Stomach (tissue), 9 donors: ENCODE measurements around the gene ATF2. TPM values are rescaled to one million over a fixed set of nuclear protein-coding genes. Genes with fewer than 3 reads are reported as not detected.

Source experiments
- DNase-seq, 2 donors: peaks; one replicate each; pipeline versions ENCODE4 v3.0.0 to v3.0.0-alpha.2; 2013 to 2019
- H3K27ac ChIP-seq, 5 donors: fragments of 200-600 bp in 4 of 5; sonication (generic) in 4 of 5; one replicate each; pipeline ENCODE4 v1.5.1; 2013 to 2019; ENCODE audit warnings: mild to moderate bottlenecking in 1 of 5, moderate library complexity in 1 of 5
- H3K27me3 ChIP-seq, 3 donors: fragments of 200-600 bp; sonication (generic); one replicate each; pipeline ENCODE4 v1.5.1; 2017 to 2019; ENCODE audit warnings: mixed run types in 1 of 3
- H3K36me3 ChIP-seq, 4 donors: fragments of 200-600 bp; sonication (generic); 1 replicate in 3 of 4; 2 replicates in 1 of 4; pipeline ENCODE4 v1.5.1; 2016 to 2019
- H3K4me1 ChIP-seq, 4 donors: fragments of 200-600 bp; sonication (generic); one replicate each; pipeline ENCODE4 v1.5.1; 2016 to 2019
- H3K4me3 ChIP-seq, 4 donors: fragments of 200-600 bp; sonication (generic) in 3 of 4; one replicate each; pipeline ENCODE4 v1.5.1; 2016 to 2019; ENCODE audit warnings: mild to moderate bottlenecking in 1 of 4
- H3K9me3 ChIP-seq, 4 donors: fragments of 200-600 bp; sonication (generic); one replicate each; pipeline ENCODE4 v1.5.1; 2016 to 2019
- EP300 ChIP-seq: sonication (generic); formaldehyde crosslinking; IDR thresholded peaks from one replicate; pipeline ENCODE4 v1.6.1; 2017; ENCODE audit warnings: antibody characterized with exemption
- POLR2A ChIP-seq, 4 donors: fragments of 450-650 bp; IDR thresholded peaks; one replicate each; pipeline ENCODE4 v1.6.1; 2016; ENCODE audit warnings: antibody characterized with exemption in 4 of 4, control low read depth in 2 of 4, mild to moderate bottlenecking in 1 of 4, moderate library complexity in 1 of 4
- POLR2AphosphoS5 ChIP-seq, 3 donors: sonication (generic); formaldehyde crosslinking; IDR thresholded peaks; one replicate each; pipeline ENCODE4 v1.6.1; 2016; ENCODE audit warnings: antibody characterized with exemption in 3 of 3
- WGBS, 5 donors: extraction: QIAGEN DNeasy Blood & Tissue Kit in 3 of 5; methylation state at CpG; one replicate each; pipeline versions ENCODE4 v1.1.5 to v1.1.7; 2013 to 2018; 5-methylcytosine and 5-hydroxymethylcytosine counted together
- intact Hi-C: fragments of 100-400 bp; cut with DNase I; formaldehyde crosslinking; loops from one replicate; pipeline ENCODE4 v1.15.1; 2023; ENCODE audit warnings: low total_unique reads
- polyA plus RNA-seq, 3 donors: library from polyadenylated mRNA; stranded (reverse); fragments of 200-250 nt; gene quantifications; one replicate each; pipeline ENCODE4 v1.2.3, GENCODE V29; 2013
- total RNA-seq, 5 donors: library from RNA; depleted of rRNA; stranded (reverse); fragments of >200 nt; gene quantifications; one replicate each; pipeline versions ENCODE4 v1.1.0 to v1.2.3, GENCODE V29; 2014 to 2016
- TF ChIP-seq, protein P1 (sequence below), 7 experiments: fragments of 450-650 bp in 4 of 7; fragments of 200-600 bp in 3 of 7; sonication (generic) in 3 of 7; IDR thresholded peaks; one replicate each; pipeline ENCODE4 v1.5.1; 2016 to 2019; ENCODE audit warnings: antibody characterized with exemption in 7 of 7, control low read depth in 2 of 7, mild to moderate bottlenecking in 1 of 7
- donor health status: healthy with polysubstance abuse.
- donor health status: Bipolar disorder and iron deficiency.
- donor health status: healthy.

Gene ATF2
- total and polyA plus RNA-seq, 8 donors: 6.7 to 74.1 (median 28.4) TPM

GRCh38 chr2:175066411-175066810, 101.6 kb downstream of the ATF2 start:
- intact Hi-C loops: no loop called here
- no peak overlapping the region for H3K27ac ChIP-seq
- no peaks in the 10 kb centered on the region for H3K27me3 ChIP-seq
- 77 to 90% (median 86%) methylated on average over 4 of the region's 4 CpGs for WGBS, 5 donors
- peaks cover 0 to 13% (median 8%) of the 10 kb centered on the region in 4 donors for H3K36me3 ChIP-seq
- TF ChIP-seq, protein P1, sequence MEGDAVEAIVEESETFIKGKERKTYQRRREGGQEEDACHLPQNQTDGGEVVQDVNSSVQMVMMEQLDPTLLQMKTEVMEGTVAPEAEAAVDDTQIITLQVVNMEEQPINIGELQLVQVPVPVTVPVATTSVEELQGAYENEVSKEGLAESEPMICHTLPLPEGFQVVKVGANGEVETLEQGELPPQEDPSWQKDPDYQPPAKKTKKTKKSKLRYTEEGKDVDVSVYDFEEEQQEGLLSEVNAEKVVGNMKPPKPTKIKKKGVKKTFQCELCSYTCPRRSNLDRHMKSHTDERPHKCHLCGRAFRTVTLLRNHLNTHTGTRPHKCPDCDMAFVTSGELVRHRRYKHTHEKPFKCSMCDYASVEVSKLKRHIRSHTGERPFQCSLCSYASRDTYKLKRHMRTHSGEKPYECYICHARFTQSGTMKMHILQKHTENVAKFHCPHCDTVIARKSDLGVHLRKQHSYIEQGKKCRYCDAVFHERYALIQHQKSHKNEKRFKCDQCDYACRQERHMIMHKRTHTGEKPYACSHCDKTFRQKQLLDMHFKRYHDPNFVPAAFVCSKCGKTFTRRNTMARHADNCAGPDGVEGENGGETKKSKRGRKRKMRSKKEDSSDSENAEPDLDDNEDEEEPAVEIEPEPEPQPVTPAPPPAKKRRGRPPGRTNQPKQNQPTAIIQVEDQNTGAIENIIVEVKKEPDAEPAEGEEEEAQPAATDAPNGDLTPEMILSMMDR (IDR thresholded peaks at IDR 0.05): no peak
- TF ChIP-seq EP300: no peak
- no peak for TF ChIP-seq POLR2A (IDR thresholded peaks at IDR 0.05)
- TF ChIP-seq POLR2AphosphoS5 (IDR thresholded peaks at IDR 0.05): no peak
- DNase-seq: no peak
- H3K9me3 ChIP-seq: no peaks in the 10 kb centered on the region
- no peaks in the 10 kb centered on the region for H3K4me1 ChIP-seq
- no peak overlapping the region for H3K4me3 ChIP-seq

DNA sequence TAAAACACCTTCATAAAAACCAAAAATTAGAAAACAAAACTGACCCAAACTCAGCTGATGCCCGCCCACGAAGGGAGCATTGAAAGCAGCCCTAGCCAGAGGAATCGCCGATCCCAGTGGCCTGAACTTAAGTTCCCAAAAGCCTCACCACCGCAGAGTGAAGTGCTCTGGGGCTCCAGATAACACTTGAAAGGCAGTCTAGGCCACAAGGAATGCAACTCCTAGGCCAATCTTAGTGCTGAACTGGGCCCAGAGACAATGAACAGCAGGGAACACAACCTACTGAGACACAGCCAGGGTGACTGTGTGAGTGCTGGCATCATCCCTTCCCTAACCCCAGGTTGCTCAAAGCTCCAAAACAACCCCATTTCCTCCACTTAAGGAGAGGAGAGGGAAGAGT, 103.2 kb downstream of the ATF2 start:
- peaks cover 0 to 9% (median 4%) of the 10 kb centered on the region in 4 donors for H3K36me3 ChIP-seq
- DNase-seq: no peak
- H3K4me1 ChIP-seq: no peaks in the 10 kb centered on the region
- no peak overlapping the region for H3K4me3 ChIP-seq
- intact Hi-C loops: no loop called here
- H3K27me3 ChIP-seq: no peaks in the 10 kb centered on the region
- 92 to 99% (median 96%) methylated on average over 5 of the region's 5 CpGs for WGBS, 5 donors
- H3K27ac ChIP-seq: no peak overlapping the region
- TF ChIP-seq, protein P1 (IDR thresholded peaks at IDR 0.05): no peak
- TF ChIP-seq POLR2AphosphoS5 (IDR thresholded peaks at IDR 0.05) (no peak), EP300 (no peak), POLR2A (IDR thresholded peaks at IDR 0.05) (no peak)
- H3K9me3 ChIP-seq: no peaks in the 10 kb centered on the region

DNA sequence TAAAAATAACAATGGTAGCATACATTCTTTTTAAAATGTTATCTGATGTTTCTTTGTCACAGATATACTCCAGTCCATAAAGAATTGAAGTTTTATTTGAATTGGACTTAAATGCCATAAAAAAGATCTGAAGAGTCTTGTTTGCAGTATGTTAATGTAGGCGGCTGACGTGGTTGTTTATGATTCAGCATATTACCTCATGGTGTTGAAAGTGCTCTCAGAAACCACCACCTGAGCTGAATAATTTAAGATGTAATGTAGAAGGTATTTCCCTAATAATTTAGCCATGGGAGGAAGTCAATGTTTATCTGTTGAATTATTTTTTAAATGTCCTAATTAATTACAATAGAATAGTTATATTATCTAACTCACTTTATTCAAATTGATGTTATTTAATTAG, 104.3 kb downstream of the ATF2 start:
- no peak for DNase-seq
- H3K4me3 ChIP-seq: no peak overlapping the region
- intact Hi-C loops: no loop called here
- H3K27me3 ChIP-seq: no peaks in the 10 kb centered on the region
- TF ChIP-seq, protein P1 (IDR thresholded peaks at IDR 0.05): no peak
- TF ChIP-seq POLR2A (IDR thresholded peaks at IDR 0.05) (no peak), POLR2AphosphoS5 (IDR thresholded peaks at IDR 0.05) (no peak), EP300 (no peak)
- no peaks in the 10 kb centered on the region for H3K9me3 ChIP-seq
- H3K4me1 ChIP-seq: no peaks in the 10 kb centered on the region
- peaks cover 0 to 9% (median 4%) of the 10 kb centered on the region in 4 donors for H3K36me3 ChIP-seq
- H3K27ac ChIP-seq: no peak overlapping the region
- 93 to 98% (median 98%) methylated on average over 2 of the region's 2 CpGs for WGBS, 5 donors

GRCh38 chr2:175062787-175063585, 105.0 kb downstream of the ATF2 start:
- Histone ChIP-seq H3K27ac (no peak overlapping the region), H3K4me3 (no peak overlapping the region), H3K4me1 (no peaks in the 10 kb centered on the region), H3K27me3 (no peaks in the 10 kb centered on the region), H3K9me3 (no peaks in the 10 kb centered on the region), H3K36me3 (peaks cover 0 to 9% (median 4%) of the 10 kb centered on the region in 4 donors)
- WGBS, 5 donors: 73 to 86% (median 77%) methylated on average over 10 of the region's 10 CpGs
- peak in 1 of 2 donors; percentile 64 for DNase-seq
- intact Hi-C loops: no loop called here
- TF ChIP-seq POLR2AphosphoS5 (IDR thresholded peaks at IDR 0.05) (no peak), EP300 (no peak)
- TF ChIP-seq, protein P1 (IDR thresholded peaks at IDR 0.05): no peak
